Activated T-cell treated with anti-CD3 and anti-CD28 coated beads for 1 hour (primary cell): Measurements from ENCODE around the gene GPRC5B.

Experiments
- DNase-seq: peaks from one replicate; pipeline ENCODE4 v3.0.0-alpha.2; 2020; ENCODE audit warnings: low read depth

The GPRC5B gene

GRCh38 chr16:19872179-19872863 is 12.3 kb downstream of the GPRC5B start:
- DNase-seq = no peak

- no peak for DNase-seq
Measured at GRCh38 chr16:19871721-19872120, 12.9 kb downstream of the GPRC5B start.

GRCh38 chr16:19868421-19868820 is 16.2 kb downstream of the GPRC5B start:
- DNase-seq = no peak

DNA sequence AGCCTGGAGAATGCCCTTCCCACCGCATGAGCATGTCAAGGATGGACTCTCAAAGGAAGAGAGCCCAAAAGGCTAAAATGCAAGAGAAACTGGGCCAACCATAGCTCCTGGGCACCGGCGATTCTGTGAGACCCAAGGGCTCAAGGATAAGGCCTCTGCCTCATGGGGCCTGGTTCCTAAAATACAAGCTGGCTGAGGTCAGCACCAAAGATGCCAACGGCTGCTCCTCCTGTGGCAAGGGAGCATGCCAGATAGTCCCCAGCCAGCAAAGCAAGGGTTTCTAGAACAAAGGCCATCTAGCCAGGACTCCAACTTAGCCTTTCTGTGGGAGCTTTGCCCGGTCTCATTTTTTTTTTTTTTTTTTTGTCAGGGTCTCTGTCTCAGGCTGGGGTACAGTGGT is 20.1 kb downstream of the GPRC5B start:
- DNase-seq = no peak

DNA sequence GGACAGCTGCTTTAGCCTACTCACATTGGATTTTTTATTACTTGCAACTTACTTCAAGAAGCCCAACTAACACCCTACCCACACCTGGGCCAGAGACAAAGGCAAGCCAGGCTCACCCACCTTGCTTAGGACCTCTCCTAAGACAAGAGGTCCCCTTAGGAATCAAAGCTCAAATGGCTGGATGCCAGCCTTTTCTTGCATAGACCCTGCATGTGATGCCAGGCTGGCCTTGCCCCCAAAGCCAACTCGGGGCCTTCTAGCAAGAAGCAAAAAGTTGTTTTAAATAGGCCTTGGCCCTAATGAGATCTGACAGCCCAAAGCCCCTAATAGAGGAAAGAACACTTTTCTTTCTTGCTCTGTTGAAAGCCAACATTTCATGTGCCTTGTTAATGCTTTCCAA is 20.7 kb downstream of the GPRC5B start:
- DNase-seq = no peak

DNA sequence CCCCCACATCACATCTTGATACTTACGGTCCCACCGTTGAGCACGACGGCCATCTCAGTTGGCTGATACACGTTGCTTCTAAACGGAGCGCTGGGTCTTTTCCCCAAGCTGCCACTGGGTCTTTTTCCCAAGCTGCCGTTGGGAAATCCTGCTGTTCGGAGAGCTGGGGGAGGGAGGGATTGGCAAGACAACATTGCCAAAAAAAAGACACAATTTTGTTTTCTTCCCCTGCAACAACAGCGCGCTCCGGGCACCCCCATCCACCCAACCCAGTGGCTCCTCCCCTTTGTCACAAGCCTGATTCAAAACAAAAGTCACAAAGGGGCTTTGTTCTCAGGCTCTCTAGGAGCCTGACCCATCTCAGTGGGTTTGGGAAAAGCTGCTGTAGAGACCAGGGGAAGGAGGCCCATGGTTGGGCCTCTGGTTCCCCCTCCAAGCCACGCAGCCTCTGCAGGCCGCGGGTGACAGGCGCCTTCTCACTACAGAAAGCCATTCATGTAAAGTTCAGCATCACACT is 22.8 kb downstream of the GPRC5B start:
- no peak for DNase-seq

DNA sequence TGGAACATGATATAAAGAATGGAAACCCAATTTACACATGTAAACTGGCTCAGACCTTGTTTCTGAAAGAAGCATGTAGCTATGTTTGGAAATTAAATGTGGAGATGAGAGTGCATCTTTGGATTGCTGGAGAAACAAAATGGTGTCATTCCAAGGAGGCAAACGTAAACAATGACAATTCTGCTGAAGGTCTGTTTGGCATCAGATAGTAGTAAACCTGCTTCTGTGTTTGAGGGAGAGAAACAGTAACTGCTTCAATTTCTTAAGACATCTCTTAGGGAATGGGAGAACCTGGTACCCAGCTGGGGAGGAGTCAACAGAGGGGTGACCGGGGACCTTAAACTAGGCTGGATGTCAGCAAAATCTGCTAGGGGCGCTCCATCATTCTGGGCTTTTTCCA is 23.5 kb downstream of the GPRC5B start:
- no peak for DNase-seq

GRCh38 chr16:19860166-19861041 is 24.2 kb downstream of the GPRC5B start:
- DNase-seq = no peak

- no peak for DNase-seq
Measured at GRCh38 chr16:19859603-19860002, 25.0 kb downstream of the GPRC5B start.

DNA sequence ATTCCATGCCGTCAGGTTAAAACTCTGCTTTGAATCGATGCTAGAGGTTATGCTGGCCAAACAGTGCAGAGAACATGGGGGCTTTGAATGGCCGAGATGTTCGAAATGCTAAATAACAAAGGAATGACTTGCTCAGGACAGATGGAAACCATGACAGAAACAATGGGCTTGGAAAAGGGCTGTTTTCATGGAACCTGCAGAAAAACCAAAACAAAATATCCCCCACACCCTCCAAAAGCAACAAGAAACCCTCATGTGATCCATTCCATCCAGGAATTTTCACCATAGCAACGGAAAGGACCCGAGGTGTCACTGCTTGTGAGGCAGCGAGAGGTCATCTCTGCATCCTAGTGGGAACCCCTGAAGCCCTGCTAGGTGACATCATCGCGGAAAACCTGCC is 25.5 kb downstream of the GPRC5B start:
- DNase-seq = no peak

GRCh38 chr16:19858340-19859018 is 26.2 kb downstream of the GPRC5B start:
- DNase-seq = no peak

GRCh38 chr16:19857593-19858339 is 26.9 kb downstream of the GPRC5B start:
- DNase-seq = no peak

GRCh38 chr16:19856120-19856519 is 28.5 kb downstream of the GPRC5B start:
- no peak for DNase-seq

GRCh38 chr16:19854543-19854876 is 30.1 kb downstream of the GPRC5B start:
- no peak for DNase-seq

DNA sequence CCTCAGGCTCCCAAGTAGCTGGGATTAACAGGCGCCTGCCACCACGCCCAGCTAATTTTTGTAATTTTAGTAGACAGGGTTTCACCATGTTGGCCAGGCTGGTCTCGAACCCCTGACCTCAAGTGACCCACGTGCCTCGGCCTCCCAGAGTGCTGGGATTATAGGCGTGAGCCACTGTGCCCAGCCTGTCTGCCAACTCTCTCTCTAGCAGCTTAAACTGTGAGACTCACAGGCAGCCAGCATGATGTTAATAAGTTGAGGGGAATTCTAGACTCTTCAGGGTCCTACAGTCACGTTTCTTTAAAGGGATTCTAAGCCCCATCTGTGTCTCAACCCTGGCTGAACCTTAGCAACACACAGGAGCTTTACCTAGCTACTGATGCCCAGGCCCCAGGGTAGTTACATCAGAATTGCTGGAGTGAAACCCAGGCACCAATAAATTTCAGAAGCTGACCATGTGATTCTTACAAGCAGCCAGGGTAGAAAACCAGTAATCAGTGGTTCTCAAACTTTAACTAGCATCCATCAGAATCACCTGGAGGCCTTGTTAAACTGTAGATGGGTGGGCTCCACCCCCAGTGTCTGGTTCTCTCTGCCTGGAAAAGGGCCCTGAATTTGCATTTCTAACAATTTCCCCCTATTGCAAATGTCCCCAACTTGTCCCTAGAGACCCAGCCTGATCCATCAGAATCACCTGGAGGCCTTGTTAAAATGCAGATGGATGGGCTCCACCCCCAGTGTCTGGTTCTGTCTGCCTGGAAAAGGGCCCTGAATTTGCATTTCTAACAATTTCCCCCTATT is 30.7 kb downstream of the GPRC5B start:
- no peak for DNase-seq

GRCh38 chr16:19853132-19853741 is 31.4 kb downstream of the GPRC5B start:
- DNase-seq = no peak

GRCh38 chr16:19851476-19851875 is 33.2 kb downstream of the GPRC5B start:
- no peak for DNase-seq

DNA sequence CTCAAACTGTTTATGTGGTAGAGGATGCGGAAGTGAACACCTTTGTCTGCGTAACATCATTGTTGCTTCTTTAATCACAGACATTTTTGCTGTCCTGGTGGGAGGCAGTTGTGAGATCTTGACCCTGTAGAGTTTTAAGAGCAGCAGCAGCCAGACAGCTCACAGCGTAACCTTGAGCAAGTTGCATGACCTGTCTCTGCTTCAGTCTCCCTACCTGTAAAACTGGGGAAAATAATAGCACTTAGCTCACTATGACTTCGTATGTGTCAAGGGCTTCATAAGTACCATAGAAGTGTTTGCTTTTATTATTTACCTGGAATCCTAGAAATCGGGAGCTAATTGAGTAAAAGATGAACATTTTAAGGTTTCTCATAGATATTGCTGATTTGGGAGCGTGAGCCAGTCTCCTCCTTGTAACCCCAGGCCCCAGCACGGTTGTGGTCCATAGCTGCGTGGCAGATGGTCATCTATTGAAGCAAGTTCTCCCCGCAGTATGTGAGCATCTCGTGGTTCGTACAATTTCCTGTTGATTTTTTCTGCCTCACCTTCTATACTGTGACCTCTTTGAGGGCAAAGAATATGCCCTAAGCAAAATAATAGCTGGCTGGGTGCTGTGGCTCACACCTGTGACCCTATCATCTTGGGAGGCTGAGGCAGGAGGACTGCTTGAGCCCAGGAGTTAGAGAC is 34.4 kb downstream of the GPRC5B start:
- no peak for DNase-seq

DNA sequence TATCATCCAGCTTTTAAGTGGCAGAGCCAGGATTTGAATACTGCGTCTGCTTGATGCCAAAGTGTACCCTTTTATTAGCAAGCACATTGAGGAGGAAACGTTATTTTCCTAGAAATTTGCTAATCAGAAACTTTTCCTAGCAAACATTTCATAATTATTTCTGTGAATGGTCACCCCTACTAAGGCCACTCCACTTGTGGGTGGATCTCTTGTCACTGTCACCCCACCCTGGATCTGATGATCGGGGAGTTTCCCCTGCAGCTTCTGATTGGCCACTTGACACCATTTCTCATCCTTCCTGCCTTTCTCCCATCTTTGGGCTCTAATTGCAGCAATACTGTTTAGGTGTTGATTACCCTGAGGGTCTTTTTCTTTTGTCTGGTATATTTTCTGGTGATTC is 35.9 kb downstream of the GPRC5B start:
- no peak for DNase-seq

DNA sequence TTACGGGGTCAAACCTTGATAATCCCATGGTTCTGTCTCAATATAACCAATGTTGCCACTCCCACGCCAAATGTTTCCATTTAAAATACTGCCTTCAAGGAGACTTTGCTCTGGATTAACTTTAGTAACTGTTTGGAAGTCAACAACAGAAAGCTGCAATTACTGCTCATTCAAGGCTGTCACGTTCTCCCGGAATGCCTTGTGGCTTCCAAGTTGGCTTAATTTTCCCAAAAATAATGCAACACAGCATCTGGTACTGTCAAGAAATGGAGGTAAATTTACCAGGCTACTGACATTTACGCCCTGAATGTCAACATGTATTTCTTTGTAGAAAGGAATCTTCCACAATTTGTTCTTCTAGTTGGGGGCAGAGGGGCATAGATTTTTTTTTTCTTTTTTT is 38.2 kb downstream of the GPRC5B start:
- DNase-seq = no peak
